ENCODE results near the gene ANXA2R. TPM values are rescaled to one million over a fixed set of nuclear protein-coding genes. Genes with fewer than 3 reads are reported as not detected.

ANXA2R gene
- total and polyA plus RNA-seq, 9 of the 15 experiments (the other 6 are each of a cell fraction or from before 2014, with no cell fraction given): 2.1 to 4.8 (median 3.4) TPM

DNA sequence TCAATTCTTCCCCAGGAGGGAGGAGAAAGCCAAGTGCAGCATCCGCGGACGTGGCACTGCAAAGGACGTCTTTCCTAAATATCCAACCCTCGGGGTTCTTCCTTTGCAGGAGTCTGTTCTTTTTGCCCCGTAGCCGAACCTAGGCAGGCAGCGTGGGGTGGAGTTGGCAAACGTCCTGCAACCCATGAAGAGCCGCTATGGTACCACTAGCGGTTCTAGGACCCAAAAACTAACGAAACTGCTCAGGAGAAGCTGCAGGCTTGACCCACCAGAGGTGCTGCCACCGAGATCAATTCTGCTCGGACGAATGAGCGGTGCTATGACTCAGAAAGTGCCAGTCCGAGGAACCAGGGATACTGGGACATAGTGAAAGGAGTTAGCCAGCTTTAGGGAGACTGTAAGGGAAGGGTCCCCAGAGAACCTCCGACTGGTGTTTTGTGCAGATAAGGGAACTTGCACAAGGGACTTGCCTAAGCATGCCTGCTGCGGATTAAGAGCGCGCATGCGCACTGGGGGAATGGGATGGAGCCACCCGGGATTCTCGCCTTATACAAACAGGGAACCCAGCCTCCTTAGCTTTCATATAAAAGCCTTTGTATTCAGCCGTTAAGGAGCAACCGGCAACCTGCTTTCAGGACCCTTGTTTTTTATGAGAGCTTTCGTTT is 32.7 kb downstream of the ANXA2R start (continued):
- TF ChIP-seq BCL6 (CRISPR knock-in tag; IDR thresholded peaks at IDR 0.05) (no peak), SUPT5H (IDR thresholded peaks at IDR 0.05) (no peak; the same call in 1 of the 2 replicates), ADNP (tag; IDR thresholded peaks at IDR 0.05) (no peak), ZHX1 (conservative IDR thresholded peaks at IDR 0.05; ENCODE audit: low read length) (no peak), IFI16 (CRISPR knock-in tag; IDR thresholded peaks at IDR 0.05) (no peak), FOXK2 (conservative IDR thresholded peaks at IDR 0.05 in 1 of 2, IDR thresholded peaks at IDR 0.05 in 1 of 2; ENCODE audit: low read depth in 2 of 2) (no peak; a peak in 1 of 4 replicates), CBFA2T2 (conservative IDR thresholded peaks at IDR 0.05) (peak; percentile 77), ZNF354B (CRISPR knock-in tag; IDR thresholded peaks at IDR 0.05) (no peak), BHLHE40 (IDR thresholded peaks at IDR 0.05; ENCODE audit: low read length) (peak; percentile 71), DPF2 (IDR thresholded peaks at IDR 0.05) (peak; percentile 94), SRSF7 (optimal IDR thresholded peaks at IDR 0.05; ENCODE audit: low read depth, low read length) (no peak), JUN (IDR thresholded peaks at IDR 0.05; ENCODE audit: borderline replicate concordance, low read depth, low read length) (no peak), JUN (CRISPR knock-in tag; IDR thresholded peaks at IDR 0.05; ENCODE audit: borderline replicate concordance) (no peak), NBN (IDR thresholded peaks at IDR 0.05; ENCODE audit: low read depth) (no peak), TAL1 (IDR thresholded peaks at IDR 0.05) (peak; percentile 87), IRF9 (tag; IDR thresholded peaks at IDR 0.05) (no peak), THRB (CRISPR knock-in tag; conservative IDR thresholded peaks at IDR 0.05) (no peak; the same call in 1 of the 2 replicates)
- TF ChIP-seq, protein P1, sequence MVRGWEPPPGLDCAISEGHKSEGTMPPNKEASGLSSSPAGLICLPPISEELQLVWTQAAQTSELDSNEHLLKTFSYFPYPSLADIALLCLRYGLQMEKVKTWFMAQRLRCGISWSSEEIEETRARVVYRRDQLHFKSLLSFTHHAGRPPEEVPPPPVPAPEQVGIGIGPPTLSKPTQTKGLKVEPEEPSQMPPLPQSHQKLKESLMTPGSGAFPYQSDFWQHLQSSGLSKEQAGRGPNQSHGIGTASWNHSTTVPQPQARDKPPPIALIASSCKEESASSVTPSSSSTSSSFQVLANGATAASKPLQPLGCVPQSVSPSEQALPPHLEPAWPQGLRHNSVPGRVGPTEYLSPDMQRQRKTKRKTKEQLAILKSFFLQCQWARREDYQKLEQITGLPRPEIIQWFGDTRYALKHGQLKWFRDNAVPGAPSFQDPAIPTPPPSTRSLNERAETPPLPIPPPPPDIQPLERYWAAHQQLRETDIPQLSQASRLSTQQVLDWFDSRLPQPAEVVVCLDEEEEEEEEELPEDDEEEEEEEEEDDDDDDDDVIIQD (CRISPR knock-in tag; IDR thresholded peaks at IDR 0.05): no peak

Data from K562 (cell line).